ENCODE results near the gene CUL2. TPM values are rescaled to one million over a fixed set of nuclear protein-coding genes. Genes with fewer than 3 reads are reported as not detected.

CUL2 gene
- total RNA-seq, 1 experiment from 2014 or later, result 36.1 TPM

GRCh38 chr10:35007858-35008301 lies 82.3 kb downstream of the CUL2 start:
- H3K27ac ChIP-seq (ENCODE audit: low read depth, low read length), result no peak overlapping the region
- H3K79me2 ChIP-seq (ENCODE audit: insufficient read depth, low read length), result no peaks in the 10 kb centered on the region
- TF ChIP-seq, protein P1, sequence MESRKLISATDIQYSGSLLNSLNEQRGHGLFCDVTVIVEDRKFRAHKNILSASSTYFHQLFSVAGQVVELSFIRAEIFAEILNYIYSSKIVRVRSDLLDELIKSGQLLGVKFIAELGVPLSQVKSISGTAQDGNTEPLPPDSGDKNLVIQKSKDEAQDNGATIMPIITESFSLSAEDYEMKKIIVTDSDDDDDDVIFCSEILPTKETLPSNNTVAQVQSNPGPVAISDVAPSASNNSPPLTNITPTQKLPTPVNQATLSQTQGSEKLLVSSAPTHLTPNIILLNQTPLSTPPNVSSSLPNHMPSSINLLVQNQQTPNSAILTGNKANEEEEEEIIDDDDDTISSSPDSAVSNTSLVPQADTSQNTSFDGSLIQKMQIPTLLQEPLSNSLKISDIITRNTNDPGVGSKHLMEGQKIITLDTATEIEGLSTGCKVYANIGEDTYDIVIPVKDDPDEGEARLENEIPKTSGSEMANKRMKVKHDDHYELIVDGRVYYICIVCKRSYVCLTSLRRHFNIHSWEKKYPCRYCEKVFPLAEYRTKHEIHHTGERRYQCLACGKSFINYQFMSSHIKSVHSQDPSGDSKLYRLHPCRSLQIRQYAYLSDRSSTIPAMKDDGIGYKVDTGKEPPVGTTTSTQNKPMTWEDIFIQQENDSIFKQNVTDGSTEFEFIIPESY (IDR thresholded peaks at IDR 0.05; ENCODE audit: extremely low read depth, insufficient replicate concordance, low read length), result no peak
- no peak for TF ChIP-seq EZH2phosphoT487 (IDR thresholded peaks at IDR 0.05; ENCODE audit: borderline replicate concordance)
- no peak for TF ChIP-seq CEBPB (IDR thresholded peaks at IDR 0.05; ENCODE audit: low read depth)
- TF ChIP-seq POLR2A (IDR thresholded peaks at IDR 0.05; ENCODE audit: borderline replicate concordance, extremely low read depth, insufficient read depth, insufficient read length), result no peak
- BruUV-seq (replicated peaks), result no TSS peak
- intact Hi-C loops (cut with micrococcal nuclease), result no loop called here
- DNase-seq (ENCODE audit: low read depth, low spot score) (no peak), ATAC-seq (peak; percentile 47)
- no peak overlapping the region for H2AFZ ChIP-seq (ENCODE audit: low read depth, low read length, poor library complexity, severe bottlenecking)
- 0 out of 4 replicates have a peak, but pooled peaks cover 0 to 4% of the 10 kb centered on the region in 2 experiments for H3K4me1 ChIP-seq (ENCODE audit: control insufficient read depth in 1 of 2, insufficient read depth in 2 of 2, low read length in 2 of 2)
- H3K27me3 ChIP-seq (ENCODE audit: insufficient read depth, low read length), result no peaks in the 10 kb centered on the region
- 0 out of 4 replicates have a peak, but pooled peaks cover 2 to 4% of the 10 kb centered on the region in 2 experiments for H3K36me3 ChIP-seq (ENCODE audit: control insufficient read depth in 1 of 2, insufficient read depth in 2 of 2, low read length in 2 of 2)
- CTCF ChIA-PET, result no interaction called here
- RAD21 ChIA-PET (ENCODE audit: low non-redundant PET in 1 of 2, low total read pairs in 2 of 2, uncharacterized antibody in 2 of 2, unreplicated experiment in 2 of 2), result no interaction called here
- no peak overlapping the region for H3K4me3 ChIP-seq (replicated peaks in 1 of 2; ENCODE audit: low read depth in 1 of 2, low read length in 2 of 2)
- H3K9ac ChIP-seq (ENCODE audit: low read length), result no peak overlapping the region
- H4K20me1 ChIP-seq (ENCODE audit: insufficient read depth), result no peaks in the 10 kb centered on the region
- no peaks in the 10 kb centered on the region for H3K9me2 ChIP-seq (ENCODE audit: insufficient read depth)
- no peak overlapping the region for H3K4me2 ChIP-seq (ENCODE audit: low read length)
- POLR2A ChIA-PET, result no interaction called here
- no peaks in the 10 kb centered on the region for H3K9me3 ChIP-seq (ENCODE audit: control insufficient read depth in 1 of 2, insufficient read depth in 1 of 2, low read depth in 1 of 2, low read length in 2 of 2)

DNA sequence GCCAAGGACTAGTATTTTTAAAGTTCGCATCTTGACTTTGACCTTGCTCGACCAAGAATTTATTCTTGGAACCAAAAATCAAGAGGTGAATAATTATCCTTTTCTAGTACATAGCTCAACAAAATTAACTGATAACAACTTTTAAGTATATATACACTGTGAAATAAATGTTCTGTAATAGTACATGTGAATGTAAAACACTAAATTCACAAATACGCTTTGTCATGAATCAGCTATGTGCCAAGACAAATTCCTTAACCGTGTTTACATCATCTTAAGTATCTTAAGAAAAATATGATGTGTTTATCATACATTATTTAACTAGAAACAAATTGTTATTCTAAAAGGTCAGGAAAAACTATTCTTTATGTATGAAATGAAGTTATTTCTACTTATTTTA lies 83.3 kb downstream of the CUL2 start:
- no peak for ATAC-seq
- Histone ChIP-seq H3K4me1 (ENCODE audit: control insufficient read depth in 1 of 2, insufficient read depth in 2 of 2, low read length in 2 of 2) (0 out of 4 replicates have a peak, but pooled peaks cover 0 to 4% of the 10 kb centered on the region in 2 experiments), H3K4me2 (ENCODE audit: low read length) (no peak overlapping the region), H3K36me3 (ENCODE audit: control insufficient read depth in 1 of 2, insufficient read depth in 2 of 2, low read length in 2 of 2) (0 out of 4 replicates have a peak, but pooled peaks cover 2 to 4% of the 10 kb centered on the region in 2 experiments), H3K9me3 (ENCODE audit: control insufficient read depth in 1 of 2, insufficient read depth in 1 of 2, low read depth in 1 of 2, low read length in 2 of 2) (no peaks in the 10 kb centered on the region), H3K4me3 (replicated peaks in 1 of 2; ENCODE audit: low read depth in 1 of 2, low read length in 2 of 2) (no peak overlapping the region), H2AFZ (ENCODE audit: low read depth, low read length, poor library complexity, severe bottlenecking) (no peak overlapping the region), H3K9ac (ENCODE audit: low read length) (no peak overlapping the region), H3K27me3 (ENCODE audit: insufficient read depth, low read length) (no peaks in the 10 kb centered on the region), H3K27ac (ENCODE audit: low read depth, low read length) (no peak overlapping the region), H3K9me2 (ENCODE audit: insufficient read depth) (no peaks in the 10 kb centered on the region), H4K20me1 (ENCODE audit: insufficient read depth) (no peaks in the 10 kb centered on the region), H3K79me2 (ENCODE audit: insufficient read depth, low read length) (no peaks in the 10 kb centered on the region)
- no TSS peak for BruUV-seq (replicated peaks)
- no peak for DNase-seq (ENCODE audit: low read depth, low spot score)
- TF ChIP-seq, protein P2, sequence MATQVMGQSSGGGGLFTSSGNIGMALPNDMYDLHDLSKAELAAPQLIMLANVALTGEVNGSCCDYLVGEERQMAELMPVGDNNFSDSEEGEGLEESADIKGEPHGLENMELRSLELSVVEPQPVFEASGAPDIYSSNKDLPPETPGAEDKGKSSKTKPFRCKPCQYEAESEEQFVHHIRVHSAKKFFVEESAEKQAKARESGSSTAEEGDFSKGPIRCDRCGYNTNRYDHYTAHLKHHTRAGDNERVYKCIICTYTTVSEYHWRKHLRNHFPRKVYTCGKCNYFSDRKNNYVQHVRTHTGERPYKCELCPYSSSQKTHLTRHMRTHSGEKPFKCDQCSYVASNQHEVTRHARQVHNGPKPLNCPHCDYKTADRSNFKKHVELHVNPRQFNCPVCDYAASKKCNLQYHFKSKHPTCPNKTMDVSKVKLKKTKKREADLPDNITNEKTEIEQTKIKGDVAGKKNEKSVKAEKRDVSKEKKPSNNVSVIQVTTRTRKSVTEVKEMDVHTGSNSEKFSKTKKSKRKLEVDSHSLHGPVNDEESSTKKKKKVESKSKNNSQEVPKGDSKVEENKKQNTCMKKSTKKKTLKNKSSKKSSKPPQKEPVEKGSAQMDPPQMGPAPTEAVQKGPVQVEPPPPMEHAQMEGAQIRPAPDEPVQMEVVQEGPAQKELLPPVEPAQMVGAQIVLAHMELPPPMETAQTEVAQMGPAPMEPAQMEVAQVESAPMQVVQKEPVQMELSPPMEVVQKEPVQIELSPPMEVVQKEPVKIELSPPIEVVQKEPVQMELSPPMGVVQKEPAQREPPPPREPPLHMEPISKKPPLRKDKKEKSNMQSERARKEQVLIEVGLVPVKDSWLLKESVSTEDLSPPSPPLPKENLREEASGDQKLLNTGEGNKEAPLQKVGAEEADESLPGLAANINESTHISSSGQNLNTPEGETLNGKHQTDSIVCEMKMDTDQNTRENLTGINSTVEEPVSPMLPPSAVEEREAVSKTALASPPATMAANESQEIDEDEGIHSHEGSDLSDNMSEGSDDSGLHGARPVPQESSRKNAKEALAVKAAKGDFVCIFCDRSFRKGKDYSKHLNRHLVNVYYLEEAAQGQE (IDR thresholded peaks at IDR 0.05; ENCODE audit: low read depth), result no peak
- no peak for TF ChIP-seq TCF7L2 (IDR thresholded peaks at IDR 0.05; ENCODE audit: borderline replicate concordance, extremely low read depth, insufficient read depth, insufficient read length)
- ChIA-PET RAD21 (ENCODE audit: low non-redundant PET in 1 of 2, low total read pairs in 2 of 2, uncharacterized antibody in 2 of 2, unreplicated experiment in 2 of 2) (no interaction called here), POLR2A (no interaction called here), CTCF (no interaction called here)
- intact Hi-C loops (cut with micrococcal nuclease), result no loop called here

Measured in HCT116 (cell line).